SW480 (cell line): ENCODE measurements around the gene CDH13.

Experiments
- DNase-seq: peaks from one replicate; pipeline ENCODE4 v3.0.0-alpha.2; 2016; ENCODE audit warnings: low spot score

The CDH13 gene

DNA sequence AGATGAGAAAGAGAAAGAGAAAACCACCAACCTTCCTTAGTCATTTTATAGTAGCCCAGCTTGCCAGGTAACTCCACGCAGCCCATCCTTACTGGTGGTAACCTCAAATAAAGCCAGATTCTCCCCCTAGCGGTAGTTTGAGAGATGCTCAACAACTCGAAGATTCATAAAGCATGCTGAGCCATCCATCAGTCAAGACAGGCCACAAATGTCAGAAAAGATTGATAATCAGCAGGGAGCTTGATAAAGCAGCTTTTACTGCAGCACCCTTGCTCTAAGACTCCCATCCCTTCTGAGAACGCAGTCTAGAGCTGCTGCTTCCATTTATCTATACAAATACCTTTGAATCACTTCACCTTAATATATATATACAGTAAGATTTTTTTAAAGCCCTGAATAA is 729.5 kb downstream of the CDH13 start:
- DNase-seq, result peak; percentile 68

DNA sequence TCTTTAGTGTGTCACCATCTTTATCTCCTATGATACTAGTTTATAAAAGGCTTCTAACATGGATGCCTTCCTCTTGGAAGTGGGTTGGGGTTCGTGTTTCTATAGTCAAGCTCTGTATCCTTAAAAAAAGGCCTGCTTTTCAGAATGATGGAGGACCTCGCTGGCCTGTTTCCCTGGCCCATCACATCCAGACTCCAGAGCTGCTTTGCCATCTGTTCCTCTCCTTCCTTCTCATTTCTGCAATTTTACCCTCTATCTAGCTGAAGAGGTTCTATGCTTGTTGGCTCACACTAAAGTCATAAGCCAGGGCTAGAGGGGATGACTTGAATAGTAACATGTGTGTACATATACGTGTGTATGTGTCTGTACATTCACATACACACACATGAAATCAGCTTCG is 730.2 kb downstream of the CDH13 start:
- DNase-seq, result no peak

DNA sequence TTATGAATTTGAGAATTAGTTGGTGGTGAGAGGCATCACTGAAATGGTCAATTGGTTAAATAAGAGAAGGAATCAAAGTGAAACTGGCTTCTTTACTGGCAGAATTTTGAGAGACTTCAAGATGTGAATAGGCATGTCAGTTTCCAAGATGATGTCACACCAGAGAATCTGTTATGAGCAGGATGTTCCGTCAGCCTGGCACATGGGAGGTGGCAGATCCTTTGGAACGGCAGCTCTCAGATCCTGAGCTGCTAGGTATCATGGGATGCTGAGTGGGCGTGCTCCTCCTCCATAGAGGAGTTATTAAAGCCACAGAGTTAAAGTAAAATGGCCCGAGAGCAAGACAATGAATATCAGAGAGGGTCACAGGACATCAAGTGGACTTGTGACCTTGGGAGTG is 736.8 kb downstream of the CDH13 start:
- no peak for DNase-seq

DNA sequence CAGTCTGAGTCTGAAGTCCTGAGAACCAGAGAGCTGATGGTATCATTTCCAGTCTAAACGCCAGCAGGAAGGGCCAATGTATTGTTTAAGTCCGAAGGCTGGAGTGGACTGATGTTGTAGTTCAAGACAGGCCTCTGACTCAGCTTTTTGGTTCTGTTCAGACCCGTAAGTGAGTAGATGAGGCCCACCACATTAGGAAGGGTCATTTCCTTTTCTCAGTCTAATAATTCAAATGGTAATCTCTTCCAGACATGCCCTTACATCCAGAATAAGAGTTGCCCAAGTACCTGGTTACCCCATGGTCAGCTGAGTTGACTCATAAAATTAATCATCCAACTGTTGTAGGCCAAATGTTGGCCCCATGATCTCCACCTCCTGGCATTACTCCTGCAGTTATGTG is 738.4 kb downstream of the CDH13 start:
- DNase-seq, result no peak

GRCh38 chr16:83366228-83366627 is 739.5 kb downstream of the CDH13 start:
- DNase-seq, result no peak

DNA sequence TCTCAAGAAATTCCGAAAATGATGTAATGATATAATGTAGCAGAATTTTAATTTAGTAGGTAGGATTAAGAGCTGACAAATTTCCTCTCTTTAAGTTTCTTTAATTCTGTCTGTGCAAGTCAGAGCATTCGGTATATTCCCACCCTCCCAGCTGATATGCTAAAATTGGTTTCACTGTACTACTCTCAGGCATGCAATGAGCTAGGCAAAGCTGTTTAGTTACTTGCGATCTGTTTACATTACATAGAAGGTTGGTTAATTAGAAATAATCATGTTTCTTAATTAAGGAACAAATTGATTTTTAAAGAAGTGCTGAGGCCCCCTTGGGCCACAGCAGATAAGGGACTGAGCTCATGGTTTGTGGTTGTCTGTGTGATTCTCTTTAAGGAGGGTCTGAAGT is 748.2 kb downstream of the CDH13 start:
- no peak for DNase-seq

DNA sequence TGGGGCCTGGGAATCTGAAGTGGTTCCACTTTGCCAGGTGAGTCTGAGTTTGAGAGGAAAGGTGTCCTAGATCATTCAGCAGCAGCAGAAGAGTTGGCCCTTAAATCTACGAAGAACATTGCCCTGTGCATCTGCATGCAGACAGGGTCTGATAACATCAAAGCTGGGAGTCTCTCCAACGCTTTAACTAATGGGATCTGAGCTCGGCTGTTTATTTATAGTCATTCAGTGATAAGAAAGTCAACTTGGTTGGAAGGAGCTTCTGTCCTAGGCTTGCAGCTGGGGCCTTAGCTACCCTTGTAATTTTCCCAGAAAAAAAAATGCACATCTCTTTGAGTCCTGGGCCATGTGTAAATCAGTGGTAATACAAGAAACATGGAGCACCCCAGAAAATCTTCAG is 763.0 kb downstream of the CDH13 start:
- no peak for DNase-seq

GRCh38 chr16:83390759-83391158 is 764.0 kb downstream of the CDH13 start:
- DNase-seq, result no peak

- DNase-seq, result no peak
Observed at GRCh38 chr16:83392743-83393142, 766.0 kb downstream of the CDH13 start.

GRCh38 chr16:83393196-83393981 is 766.6 kb downstream of the CDH13 start:
- DNase-seq, result no peak

- DNase-seq, result no peak
Observed at GRCh38 chr16:83397601-83398291, 771.0 kb downstream of the CDH13 start.

DNA sequence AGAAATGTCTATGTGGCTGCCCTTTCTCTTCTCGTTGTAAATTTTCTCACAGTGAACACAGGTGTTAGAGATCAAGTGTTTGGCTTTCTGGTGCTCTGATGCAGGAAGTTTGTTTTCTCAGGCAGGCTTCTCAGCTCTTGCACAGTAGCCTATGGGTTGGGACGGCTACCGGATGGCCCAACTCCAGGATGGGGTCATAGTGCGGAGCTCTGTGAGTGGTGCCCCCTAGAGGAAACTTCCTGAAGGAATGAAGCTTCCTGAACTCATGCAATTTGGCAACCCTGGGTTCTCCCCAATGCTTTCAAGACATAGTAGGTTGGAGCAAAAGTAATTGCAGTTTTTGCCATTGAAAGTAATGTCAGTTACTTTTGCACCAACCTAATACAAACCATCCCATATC is 773.5 kb downstream of the CDH13 start:
- DNase-seq, result no peak

DNA sequence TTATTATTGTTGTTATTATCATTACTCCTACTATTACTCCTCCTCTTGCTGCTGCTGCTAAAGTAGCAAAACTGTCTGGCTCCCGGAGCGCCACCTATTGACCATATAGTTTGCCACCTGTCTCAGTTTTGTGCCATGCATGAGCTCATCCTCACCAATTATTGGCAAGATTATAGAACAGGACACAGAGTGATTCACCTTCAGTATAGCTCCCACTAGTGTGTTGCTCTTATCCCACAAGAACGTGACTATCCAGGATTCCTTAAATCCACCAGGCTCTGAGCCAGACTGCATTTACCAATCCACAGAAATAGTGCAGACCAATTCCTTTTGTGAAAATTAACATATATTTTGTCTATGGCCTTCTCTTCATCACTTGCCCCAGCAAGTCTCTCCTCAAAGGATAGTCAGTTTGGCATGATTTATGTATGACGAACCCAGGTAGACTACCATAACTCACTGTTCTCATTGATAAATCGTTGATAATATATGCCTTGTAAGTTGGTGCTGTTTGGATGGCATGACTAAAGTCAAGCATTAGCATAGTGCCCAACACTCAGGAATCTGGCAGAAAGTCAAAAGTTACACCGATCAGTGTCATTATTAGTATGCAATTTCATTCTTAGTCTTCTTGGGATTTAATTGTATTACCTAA is 775.5 kb downstream of the CDH13 start:
- no peak for DNase-seq

- no peak for DNase-seq
Observed at GRCh38 chr16:83402967-83403366, 776.2 kb downstream of the CDH13 start.

- DNase-seq, result no peak
Observed at GRCh38 chr16:83403761-83404160, 777.0 kb downstream of the CDH13 start.

DNA sequence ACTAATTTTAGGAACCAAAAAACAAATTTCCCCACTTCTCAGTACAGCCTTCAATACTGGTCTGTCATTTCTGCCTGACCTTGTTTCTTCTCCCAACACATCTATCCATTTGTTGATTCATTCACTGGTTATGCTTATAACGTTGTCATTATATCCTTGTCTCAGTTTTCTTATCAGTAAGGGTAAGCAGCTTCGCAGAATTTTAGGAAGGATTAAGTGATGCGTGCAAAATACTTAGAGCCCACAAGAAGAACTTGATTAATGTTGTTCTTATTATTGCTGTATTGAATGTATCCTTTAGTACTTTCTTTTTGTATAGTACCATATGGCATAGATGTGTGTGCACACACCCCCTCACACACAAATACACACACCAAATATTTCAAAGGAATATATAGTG is 777.5 kb downstream of the CDH13 start:
- DNase-seq, result no peak

- no peak for DNase-seq
Observed at GRCh38 chr16:83407928-83408327, 781.2 kb downstream of the CDH13 start.

GRCh38 chr16:83409347-83409746 is 782.6 kb downstream of the CDH13 start:
- DNase-seq, result no peak

DNA sequence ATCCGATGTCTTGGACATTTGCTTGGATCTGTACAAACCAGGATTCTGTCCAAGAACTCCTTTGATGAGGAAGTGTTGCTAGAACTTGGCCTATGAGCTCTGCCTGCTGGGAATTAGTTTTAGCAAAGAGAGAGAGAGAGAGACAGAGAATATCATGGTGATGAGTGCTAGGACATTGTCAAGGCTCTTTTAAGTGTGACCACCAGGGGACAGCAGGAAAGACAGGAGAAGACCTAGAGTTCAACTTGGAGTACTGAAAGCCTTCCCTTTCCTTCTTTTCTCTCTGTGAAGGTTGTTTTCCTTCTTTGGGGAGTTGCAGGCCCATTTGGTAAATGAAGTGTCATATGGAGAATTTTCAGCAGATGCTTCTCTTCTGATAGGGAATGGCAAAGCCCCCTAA is 791.8 kb downstream of the CDH13 start:
- no peak for DNase-seq

DNA sequence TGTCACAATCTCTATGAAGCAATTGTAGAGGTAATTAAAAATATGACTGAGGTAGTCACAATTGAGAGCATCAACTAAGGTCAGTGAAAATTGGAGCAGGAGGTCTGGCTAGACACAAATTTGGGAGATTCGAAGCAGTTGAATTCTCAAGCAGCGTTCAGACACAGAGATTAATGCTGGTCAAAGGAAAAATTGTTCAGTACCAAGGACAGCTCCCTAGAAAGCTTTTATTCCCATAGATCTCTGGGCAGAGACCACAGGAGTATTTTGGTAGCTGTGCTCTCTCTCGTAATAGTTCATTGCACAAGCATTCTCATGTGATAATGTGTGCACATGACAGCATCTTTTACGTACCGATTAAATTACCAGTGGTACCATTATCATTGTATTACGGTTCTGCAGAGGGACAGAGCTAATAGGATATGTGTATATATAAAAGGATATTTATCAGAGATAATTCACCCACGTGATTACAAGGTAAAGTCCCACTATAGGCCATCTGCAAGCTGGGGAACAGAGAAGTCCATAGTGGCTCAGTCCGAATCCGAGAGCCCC is 793.5 kb downstream of the CDH13 start:
- peak; percentile 14 for DNase-seq

GRCh38 chr16:83433201-83433600 is 806.4 kb downstream of the CDH13 start:
- no peak for DNase-seq

GRCh38 chr16:83437036-83437435 is 810.3 kb downstream of the CDH13 start:
- no peak for DNase-seq

DNA sequence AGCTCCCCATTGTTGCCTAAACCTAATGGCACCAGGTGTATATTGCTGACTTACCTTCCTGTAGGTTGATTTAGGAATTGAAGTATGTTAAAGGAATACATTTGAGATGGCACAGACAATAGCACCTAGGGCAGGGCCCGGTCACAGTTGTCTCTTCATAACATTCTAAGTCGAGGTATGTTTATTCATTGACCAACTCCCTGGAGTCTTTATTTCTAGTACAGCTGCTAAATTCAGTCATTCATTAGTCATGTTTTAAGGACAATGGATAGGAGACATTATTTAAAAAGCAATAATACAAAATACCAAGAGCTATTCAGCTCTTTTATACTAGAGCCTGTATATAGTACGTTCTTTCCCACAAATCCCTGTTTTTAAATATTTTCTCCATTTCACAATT is 811.6 kb downstream of the CDH13 start:
- DNase-seq, result no peak
